Measurements from ENCODE around the gene PLPPR5.

The PLPPR5 gene

GRCh38 chr1:98967122-98967521, 37.5 kb downstream of the PLPPR5 start:
- DNase-seq, result no peak

- no peak for DNase-seq
Measured at GRCh38 chr1:98965394-98965793, 39.3 kb downstream of the PLPPR5 start.

- DNase-seq, result no peak
Measured at GRCh38 chr1:98964198-98964597, 40.5 kb downstream of the PLPPR5 start.

- DNase-seq, result peak; percentile 60
Measured at GRCh38 chr1:98963064-98963758, 41.5 kb downstream of the PLPPR5 start.

- DNase-seq, result peak; percentile 76
Measured at GRCh38 chr1:98962156-98962555, 42.5 kb downstream of the PLPPR5 start.

GRCh38 chr1:98949621-98950020, 55.0 kb downstream of the PLPPR5 start:
- no peak for DNase-seq

GRCh38 chr1:98949166-98949565, 55.5 kb downstream of the PLPPR5 start:
- peak; percentile 19 for DNase-seq

GRCh38 chr1:98947071-98947470, 57.6 kb downstream of the PLPPR5 start:
- peak; percentile 33 for DNase-seq

GRCh38 chr1:98940722-98941079, 64.0 kb downstream of the PLPPR5 start:
- DNase-seq, result peak; percentile 79

GRCh38 chr1:98940069-98940721, 64.5 kb downstream of the PLPPR5 start:
- DNase-seq, result no peak

- DNase-seq, result no peak
Measured at GRCh38 chr1:98939471-98939870, 65.2 kb downstream of the PLPPR5 start.

- DNase-seq, result no peak
Measured at GRCh38 chr1:98937347-98937746, 67.3 kb downstream of the PLPPR5 start.

GRCh38 chr1:98932184-98932583, 72.5 kb downstream of the PLPPR5 start:
- no peak for DNase-seq

GRCh38 chr1:98931128-98931835, 73.4 kb downstream of the PLPPR5 start:
- no peak for DNase-seq

GRCh38 chr1:98929437-98929836, 75.2 kb downstream of the PLPPR5 start:
- DNase-seq, result no peak

- DNase-seq, result no peak
Measured at GRCh38 chr1:98926597-98926996, 78.1 kb downstream of the PLPPR5 start.

GRCh38 chr1:98924977-98925376, 79.7 kb downstream of the PLPPR5 start:
- no peak for DNase-seq

- DNase-seq, result no peak
Measured at GRCh38 chr1:98923667-98924066, 81.0 kb downstream of the PLPPR5 start.

- DNase-seq, result peak; percentile 35
Measured at GRCh38 chr1:98921817-98922216, 82.8 kb downstream of the PLPPR5 start.

- DNase-seq, result peak; percentile 90
Measured at GRCh38 chr1:98920441-98921110, 84.1 kb downstream of the PLPPR5 start.

GRCh38 chr1:98919652-98920051, 85.0 kb downstream of the PLPPR5 start:
- DNase-seq, result no peak

- DNase-seq, result peak; percentile 83
Measured at GRCh38 chr1:98919211-98919610, 85.5 kb downstream of the PLPPR5 start.

GRCh38 chr1:98914547-98914946, 90.1 kb downstream of the PLPPR5 start:
- no peak for DNase-seq

- DNase-seq, result no peak
Measured at GRCh38 chr1:98910827-98911226, 93.8 kb downstream of the PLPPR5 start.
